Natural killer cell (primary cell): Measurements from ENCODE around the gene PAK6. TPM values are rescaled to one million over a fixed set of nuclear protein-coding genes. Genes with fewer than 3 reads are reported as not detected.

Experiments
- ATAC-seq, 3 donors: fragments of 150-1000 bp in 2 of 3; fragments of 200-7000 bp in 1 of 3; cut with Tn5 transposase; 1 replicate in 1 of 3; 2 replicates in 2 of 3; pipeline ENCODE4 v1.10.0; 2021; ENCODE audit warnings: mild to moderate bottlenecking in 2 of 3, moderate library complexity in 2 of 3
- DNase-seq, 2 donors: peaks; one replicate each; pipeline versions ENCODE4 v3.0.0 to v3.0.0-alpha.2; 2013 to 2021; ENCODE audit warnings: mixed read lengths in 1 of 2
- H3K27ac ChIP-seq: one replicate; pipeline ENCODE4 v1.5.1; 2013; ENCODE audit warnings: mild to moderate bottlenecking, low read length
- H3K27me3 ChIP-seq: one replicate; pipeline ENCODE4 v1.6.1; 2013; ENCODE audit warnings: low read length; ENCODE audit not compliant: control insufficient read depth, insufficient read depth
- H3K36me3 ChIP-seq: one replicate; pipeline ENCODE4 v1.6.1; 2013; ENCODE audit warnings: low read length; ENCODE audit not compliant: control insufficient read depth, insufficient read depth
- H3K4me1 ChIP-seq: one replicate; pipeline ENCODE4 v1.6.1; 2013; ENCODE audit warnings: low read length; ENCODE audit not compliant: control insufficient read depth, insufficient read depth
- H3K4me3 ChIP-seq: one replicate; pipeline ENCODE4 v1.5.1; 2013; ENCODE audit warnings: low read length
- H3K9me3 ChIP-seq: one replicate; pipeline ENCODE4 v1.6.1; 2013; ENCODE audit warnings: low read length; ENCODE audit not compliant: control insufficient read depth, insufficient read depth
- H3K27ac Mint-ChIP-seq, 2 donors: one replicate each; pipeline ENCODE4 v1.8.0; 2022; ENCODE audit warnings: mild to moderate bottlenecking in 2 of 2, mixed read lengths in 2 of 2, moderate library complexity in 1 of 2
- H3K27me3 Mint-ChIP-seq, 2 donors: one replicate each; pipeline ENCODE4 v1.8.0; 2022; ENCODE audit warnings: low read depth in 2 of 2, mixed read lengths in 2 of 2
- H3K36me3 Mint-ChIP-seq: one replicate; pipeline ENCODE4 v1.8.0; 2022; ENCODE audit warnings: mixed read lengths
- H3K4me1 Mint-ChIP-seq, 2 donors: one replicate each; pipeline ENCODE4 v1.8.0; 2022; ENCODE audit warnings: mixed read lengths in 2 of 2
- H3K4me3 Mint-ChIP-seq: one replicate; pipeline ENCODE4 v1.8.0; 2022; ENCODE audit warnings: mild to moderate bottlenecking, moderate library complexity, mixed read lengths
- H3K9me3 Mint-ChIP-seq, 2 donors: one replicate each; pipeline ENCODE4 v1.8.0; 2022; ENCODE audit warnings: mixed read lengths in 2 of 2
- WGBS: methylation state at CpG from one replicate; pipeline ENCODE4 v1.1.7; 2013; ENCODE audit warnings: missing lambda C conversion rate; ENCODE audit not compliant: insufficient coverage; 5-methylcytosine and 5-hydroxymethylcytosine counted together
- intact Hi-C: fragments of 100-400 bp; cut with micrococcal nuclease; formaldehyde crosslinking; loops from one replicate; pipeline ENCODE4 v1.14.2; 2022
- total RNA-seq, 4 donors: library from RNA; stranded (reverse); fragments of 120-200 nt in 1 of 4; gene quantifications; one replicate each; pipeline versions ENCODE4 v1.2.3 to v1.2.4, GENCODE V29; 2013 to 2022
- TF ChIP-seq, protein P1 (sequence below): fragments of 200-600 bp; IDR thresholded peaks from one replicate; pipeline ENCODE4 v1.8.0; 2022; ENCODE audit warnings: antibody characterized with exemption

PAK6 gene
- total RNA-seq, 3 donors from 2014 or later (not counting 1 experiment from before 2014, with no cell fraction given): 7.6 to 10.9 (median 7.9) TPM

DNA sequence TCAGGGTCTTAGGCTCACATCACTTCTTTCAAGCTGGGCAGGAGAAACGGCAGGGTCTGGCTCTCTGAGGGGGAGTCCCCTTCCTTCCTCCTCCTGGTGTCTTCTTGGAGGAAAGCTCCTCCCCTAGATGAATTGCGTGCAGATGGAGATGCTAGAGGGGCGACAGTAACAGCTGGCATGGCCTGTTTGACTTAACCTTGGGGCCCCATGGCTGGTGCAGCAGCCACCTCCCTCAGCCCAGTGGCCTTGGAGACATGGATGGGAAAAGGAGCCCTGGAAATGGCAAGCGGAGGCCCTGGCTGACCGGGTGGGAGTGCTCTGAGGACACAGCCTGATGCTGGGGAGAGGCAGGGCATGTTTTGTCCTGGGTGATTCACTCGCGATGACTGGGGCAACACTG lies 20.2 kb downstream of the PAK6 start:
- Mint-ChIP-seq H3K27ac (peak overlapping the region in 1 of 2 donors; percentile 31), H3K27me3 (no peaks in the 10 kb centered on the region), H3K4me1 (peaks cover 2 to 4% of the 10 kb centered on the region in 2 donors), H3K36me3 (no peaks in the 10 kb centered on the region), H3K9me3 (no peaks in the 10 kb centered on the region), H3K4me3 (no peak overlapping the region)
- no peak for DNase-seq
- H3K36me3 ChIP-seq: no peaks in the 10 kb centered on the region
- no peak for ATAC-seq
- no peak overlapping the region for H3K4me3 ChIP-seq
- intact Hi-C loops: no loop called here
- TF ChIP-seq, protein P1, sequence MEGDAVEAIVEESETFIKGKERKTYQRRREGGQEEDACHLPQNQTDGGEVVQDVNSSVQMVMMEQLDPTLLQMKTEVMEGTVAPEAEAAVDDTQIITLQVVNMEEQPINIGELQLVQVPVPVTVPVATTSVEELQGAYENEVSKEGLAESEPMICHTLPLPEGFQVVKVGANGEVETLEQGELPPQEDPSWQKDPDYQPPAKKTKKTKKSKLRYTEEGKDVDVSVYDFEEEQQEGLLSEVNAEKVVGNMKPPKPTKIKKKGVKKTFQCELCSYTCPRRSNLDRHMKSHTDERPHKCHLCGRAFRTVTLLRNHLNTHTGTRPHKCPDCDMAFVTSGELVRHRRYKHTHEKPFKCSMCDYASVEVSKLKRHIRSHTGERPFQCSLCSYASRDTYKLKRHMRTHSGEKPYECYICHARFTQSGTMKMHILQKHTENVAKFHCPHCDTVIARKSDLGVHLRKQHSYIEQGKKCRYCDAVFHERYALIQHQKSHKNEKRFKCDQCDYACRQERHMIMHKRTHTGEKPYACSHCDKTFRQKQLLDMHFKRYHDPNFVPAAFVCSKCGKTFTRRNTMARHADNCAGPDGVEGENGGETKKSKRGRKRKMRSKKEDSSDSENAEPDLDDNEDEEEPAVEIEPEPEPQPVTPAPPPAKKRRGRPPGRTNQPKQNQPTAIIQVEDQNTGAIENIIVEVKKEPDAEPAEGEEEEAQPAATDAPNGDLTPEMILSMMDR: no peak
- H3K9me3 ChIP-seq: no peaks in the 10 kb centered on the region
- peaks cover 26% of the 10 kb centered on the region for H3K4me1 ChIP-seq
- WGBS: 65% methylated on average over 7 of the region's 7 CpGs
- H3K27ac ChIP-seq: no peak overlapping the region
- no peaks in the 10 kb centered on the region for H3K27me3 ChIP-seq

GRCh38 chr15:40263024-40263754 lies 24.3 kb downstream of the PAK6 start:
- H3K9me3 ChIP-seq: no peaks in the 10 kb centered on the region
- no peaks in the 10 kb centered on the region for H3K27me3 ChIP-seq
- Mint-ChIP-seq H3K4me3 (no peak overlapping the region), H3K27ac (no peak overlapping the region), H3K36me3 (no peaks in the 10 kb centered on the region), H3K9me3 (no peaks in the 10 kb centered on the region), H3K27me3 (no peaks in the 10 kb centered on the region), H3K4me1 (no peaks in the 10 kb centered on the region)
- no peak overlapping the region for H3K4me3 ChIP-seq
- no peak overlapping the region for H3K27ac ChIP-seq
- ATAC-seq (no peak), DNase-seq (no peak)
- no peaks in the 10 kb centered on the region for H3K36me3 ChIP-seq
- H3K4me1 ChIP-seq: no peaks in the 10 kb centered on the region
- TF ChIP-seq, protein P1: no peak
- intact Hi-C loops: no loop called here
- WGBS: 91% methylated on average over 12 of the region's 12 CpGs

- H3K9me3 Mint-ChIP-seq: no peaks in the 10 kb centered on the region
- Histone ChIP-seq H3K36me3 (no peaks in the 10 kb centered on the region), H3K4me3 (no peak overlapping the region), H3K9me3 (no peaks in the 10 kb centered on the region), H3K27me3 (no peaks in the 10 kb centered on the region), H3K27ac (no peak overlapping the region), H3K4me1 (no peaks in the 10 kb centered on the region)
- ATAC-seq (no peak), DNase-seq (no peak)
- WGBS: 90% methylated on average over 14 of the region's 16 CpGs
- TF ChIP-seq, protein P1: no peak
- H3K36me3 Mint-ChIP-seq: no peaks in the 10 kb centered on the region
- H3K27me3 Mint-ChIP-seq: no peaks in the 10 kb centered on the region
- intact Hi-C loops: no loop called here
- H3K27ac Mint-ChIP-seq: no peak overlapping the region
- H3K4me1 Mint-ChIP-seq: no peaks in the 10 kb centered on the region
- no peak overlapping the region for H3K4me3 Mint-ChIP-seq
Measured at GRCh38 chr15:40264321-40265153, 25.7 kb downstream of the PAK6 start.
